HepG2 (cell line): Measurements from ENCODE around the gene DNAAF3. TPM values are rescaled to one million over a fixed set of nuclear protein-coding genes. Genes with fewer than 3 reads are reported as not detected.
A peak's percentile ranks its signal among the peaks of the same experiment; 100 is the strongest.

Experiments
- GABPB1 ChIP-seq: IDR thresholded peaks from 2 replicates; pipeline ENCODE4 v1.6.1; 2016; ENCODE audit warnings: mild to moderate bottlenecking, missing genetic modification reagents, moderate library complexity, missing compliant biosample characterization
- HIVEP1 ChIP-seq: sonication (generic); formaldehyde crosslinking; IDR thresholded peaks from 2 replicates; pipeline ENCODE4 v1.4.0; 2020; ENCODE audit warnings: mild to moderate bottlenecking, missing genetic modification reagents
- KAT8 ChIP-seq: IDR thresholded peaks from 2 replicates; pipeline ENCODE4 v1.6.1; 2016; ENCODE audit warnings: missing genetic modification reagents, missing compliant biosample characterization
- TCF7L2 ChIP-seq: IDR thresholded peaks from 2 replicates; pipeline ENCODE4 v1.6.1; 2011; ENCODE audit warnings: mild to moderate bottlenecking, low read depth, low read length, moderate library complexity
- TP53 ChIP-seq: sonication (generic); formaldehyde crosslinking; conservative IDR thresholded peaks from 2 replicates; pipeline ENCODE4 v1.4.0; 2020; ENCODE audit warnings: missing genetic modification reagents
- ZFP91 ChIP-seq: sonication (generic); formaldehyde crosslinking; IDR thresholded peaks from 2 replicates; pipeline ENCODE4 v1.9.0; 2022; ENCODE audit warnings: missing genetic modification reagents, mild to moderate bottlenecking, borderline replicate concordance
- ZMAT3 ChIP-seq: sonication (generic); formaldehyde crosslinking; conservative IDR thresholded peaks from 2 replicates; pipeline ENCODE4 v1.7.0; 2021; ENCODE audit warnings: missing genetic modification reagents
- ZNF574 ChIP-seq: sonication (generic); formaldehyde crosslinking; IDR thresholded peaks from 2 replicates; pipeline ENCODE4 v1.4.0; 2020; ENCODE audit warnings: missing genetic modification reagents
- ZNF777 ChIP-seq: sonication (generic); formaldehyde crosslinking; IDR thresholded peaks from 2 replicates; pipeline ENCODE4 v1.4.0; 2020; ENCODE audit warnings: missing genetic modification reagents
- polyA plus RNA-seq, 8 experiments: library from polyadenylated mRNA; depleted of rRNA in 3 of 8; stranded (reverse) in 7 of 8; unstranded in 1 of 8; fragments of >200 nt; fragmentation: Illumina TruSeq in 4 of 8; extraction: Trizol in 4 of 8; gene quantifications; 2 replicates each; pipeline versions ENCODE4 v1.2.1 to v1.2.3, GENCODE V29; 2011 to 2016; ENCODE audit warnings: low read depth in 4 of 8, missing spikeins in 1 of 8, mixed read lengths in 1 of 8; ENCODE audit not compliant: insufficient read depth in 1 of 8
- total RNA-seq, 5 experiments: library from RNA; depleted of rRNA; stranded (reverse); fragments of >200 nt; fragmentation: Illumina TruSeq; extraction: Trizol; gene quantifications; 2 replicates each; pipeline ENCODE4 v1.2.3, GENCODE V29; 2016; ENCODE audit warnings: low read depth in 1 of 5
- TF ChIP-seq, protein P1 (sequence below): sonication (generic); formaldehyde crosslinking; IDR thresholded peaks from 2 replicates; pipeline ENCODE4 v1.5.0; 2020; ENCODE audit warnings: mild to moderate bottlenecking, missing genetic modification reagents, moderate library complexity

The DNAAF3 gene
- total and polyA plus RNA-seq, 2 of the 13 experiments (the other 11 are each of a cell fraction or from before 2014, with no cell fraction given) = 0.30 to 0.40 TPM

- TF ChIP-seq ZFP91 (CRISPR knock-in tag) (0 out of 2 replicates have a peak, but pooled peaks have one; percentile 36), HIVEP1 (no peak), GABPB1 (CRISPR knock-in tag) (peak; percentile 69; the same call in 1 of the 2 replicates), TCF7L2 (no peak), TP53 (CRISPR knock-in tag) (no peak), KAT8 (CRISPR knock-in tag) (peak; percentile 17; the same call in 1 of the 2 replicates), ZMAT3 (CRISPR knock-in tag) (0 out of 2 replicates have a peak, but pooled peaks have one; percentile 23), ZNF574 (CRISPR knock-in tag) (0 out of 2 replicates have a peak, but pooled peaks have one; percentile 26), ZNF777 (CRISPR knock-in tag) (peak; percentile 48; the same call in 1 of the 2 replicates)
- TF ChIP-seq, protein P1, sequence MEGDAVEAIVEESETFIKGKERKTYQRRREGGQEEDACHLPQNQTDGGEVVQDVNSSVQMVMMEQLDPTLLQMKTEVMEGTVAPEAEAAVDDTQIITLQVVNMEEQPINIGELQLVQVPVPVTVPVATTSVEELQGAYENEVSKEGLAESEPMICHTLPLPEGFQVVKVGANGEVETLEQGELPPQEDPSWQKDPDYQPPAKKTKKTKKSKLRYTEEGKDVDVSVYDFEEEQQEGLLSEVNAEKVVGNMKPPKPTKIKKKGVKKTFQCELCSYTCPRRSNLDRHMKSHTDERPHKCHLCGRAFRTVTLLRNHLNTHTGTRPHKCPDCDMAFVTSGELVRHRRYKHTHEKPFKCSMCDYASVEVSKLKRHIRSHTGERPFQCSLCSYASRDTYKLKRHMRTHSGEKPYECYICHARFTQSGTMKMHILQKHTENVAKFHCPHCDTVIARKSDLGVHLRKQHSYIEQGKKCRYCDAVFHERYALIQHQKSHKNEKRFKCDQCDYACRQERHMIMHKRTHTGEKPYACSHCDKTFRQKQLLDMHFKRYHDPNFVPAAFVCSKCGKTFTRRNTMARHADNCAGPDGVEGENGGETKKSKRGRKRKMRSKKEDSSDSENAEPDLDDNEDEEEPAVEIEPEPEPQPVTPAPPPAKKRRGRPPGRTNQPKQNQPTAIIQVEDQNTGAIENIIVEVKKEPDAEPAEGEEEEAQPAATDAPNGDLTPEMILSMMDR = 0 out of 2 replicates have a peak, but pooled peaks have one; percentile 14
Observed at GRCh38 chr19:55173714-55174409, 7.4 kb upstream of the DNAAF3 start (continued).
